ENCODE measurements around the gene PPP1R12B. TPM values are rescaled to one million over a fixed set of nuclear protein-coding genes. Genes with fewer than 3 reads are reported as not detected.
"Not testable (repeated sequence)": the region's sequence is repeated elsewhere in the genome, so short reads cannot be mapped to it uniquely, and the experiment has no call there.

The PPP1R12B gene
- total RNA-seq, 1 experiment from 2014 or later: 18.7 TPM

DNA sequence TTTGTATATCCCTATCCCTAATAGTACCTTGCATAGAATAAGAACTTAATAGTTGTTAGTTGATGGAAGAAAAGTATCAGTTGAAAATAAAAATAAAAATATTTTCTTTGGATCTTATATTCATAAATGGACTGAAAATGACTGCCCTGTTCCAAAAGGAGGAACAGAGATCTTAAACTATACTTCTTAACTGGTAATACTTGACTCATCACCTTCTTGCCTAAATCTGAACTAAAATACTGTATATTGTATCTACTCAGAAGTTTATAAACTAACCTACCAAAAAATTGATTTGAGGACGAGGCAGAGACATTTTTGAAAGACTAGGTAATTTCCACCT lies 182.9 kb downstream of the PPP1R12B start:
- no peak for DNase-seq (ENCODE audit: low spot score)

- DNase-seq (ENCODE audit: low spot score): not testable (repeated sequence)
Observed at GRCh38 chr1:202531812-202532616, 183.5 kb downstream of the PPP1R12B start.

GRCh38 chr1:202539166-202539574 lies 190.7 kb downstream of the PPP1R12B start:
- not testable (repeated sequence) for DNase-seq (ENCODE audit: low spot score)

DNA sequence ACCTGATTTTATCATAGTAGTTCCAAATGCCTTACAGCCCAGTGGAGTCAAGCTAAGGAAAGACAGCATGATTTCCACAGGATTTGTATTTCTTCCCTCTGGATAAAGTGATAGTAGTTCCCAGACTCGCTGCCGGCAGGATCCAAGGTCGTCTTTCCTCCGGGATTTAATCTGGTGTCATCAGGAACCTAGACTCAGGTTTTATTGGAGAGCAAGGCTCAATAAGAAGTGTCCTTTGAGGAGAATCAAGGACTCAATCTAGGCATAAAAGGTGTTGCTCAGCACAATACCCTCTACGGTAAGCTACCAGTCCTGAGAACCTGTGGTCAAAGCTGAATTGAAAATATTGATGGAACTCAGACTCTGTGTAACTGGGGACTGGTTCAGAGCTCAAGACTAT lies 191.1 kb downstream of the PPP1R12B start:
- DNase-seq (ENCODE audit: low spot score): not testable (repeated sequence)

DNA sequence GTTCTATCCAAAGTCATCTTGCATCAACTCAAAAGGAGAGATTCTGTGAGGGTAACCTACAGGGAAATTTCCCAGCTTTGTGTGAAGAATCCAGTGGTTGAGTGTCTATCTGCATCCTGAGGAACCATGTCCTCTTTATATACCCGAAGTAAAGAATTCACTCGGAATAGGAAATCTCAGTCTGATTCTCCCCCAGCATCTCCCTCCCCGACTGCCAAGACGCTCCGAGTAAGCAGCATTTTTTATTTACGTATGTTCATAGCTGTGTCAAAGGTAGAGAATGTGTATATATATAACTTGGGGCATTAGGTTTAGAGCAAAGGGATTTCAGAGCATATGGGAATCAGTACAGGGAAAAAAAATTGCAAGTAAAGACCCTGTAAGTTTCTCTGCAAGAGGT lies 191.5 kb downstream of the PPP1R12B start:
- DNase-seq (ENCODE audit: low spot score): no peak

- no peak for DNase-seq (ENCODE audit: low spot score)
Observed at GRCh38 chr1:202540448-202540847, 191.9 kb downstream of the PPP1R12B start.

GRCh38 chr1:202540858-202541257 lies 192.4 kb downstream of the PPP1R12B start:
- DNase-seq (ENCODE audit: low spot score): not testable (repeated sequence)

DNA sequence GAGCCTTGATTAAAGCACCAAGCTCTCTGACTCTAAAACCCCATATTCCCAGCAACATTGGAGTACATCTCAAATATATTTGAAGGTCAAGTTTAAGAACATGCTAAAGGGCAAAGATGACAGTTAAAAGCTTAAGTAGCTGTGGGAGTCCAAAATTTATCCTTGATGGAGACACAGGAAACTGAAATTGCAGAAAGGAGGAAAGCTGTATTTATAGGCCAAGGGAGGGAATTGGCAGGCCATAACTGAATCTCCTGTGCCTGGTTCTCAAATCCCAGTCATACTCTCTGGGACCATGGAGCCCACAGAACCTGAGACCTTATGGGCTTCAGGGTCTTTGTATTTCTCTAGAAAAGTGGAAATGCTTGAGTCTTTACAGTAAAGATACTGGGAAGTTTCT lies 193.9 kb downstream of the PPP1R12B start:
- not testable (repeated sequence) for DNase-seq (ENCODE audit: low spot score)

DNA sequence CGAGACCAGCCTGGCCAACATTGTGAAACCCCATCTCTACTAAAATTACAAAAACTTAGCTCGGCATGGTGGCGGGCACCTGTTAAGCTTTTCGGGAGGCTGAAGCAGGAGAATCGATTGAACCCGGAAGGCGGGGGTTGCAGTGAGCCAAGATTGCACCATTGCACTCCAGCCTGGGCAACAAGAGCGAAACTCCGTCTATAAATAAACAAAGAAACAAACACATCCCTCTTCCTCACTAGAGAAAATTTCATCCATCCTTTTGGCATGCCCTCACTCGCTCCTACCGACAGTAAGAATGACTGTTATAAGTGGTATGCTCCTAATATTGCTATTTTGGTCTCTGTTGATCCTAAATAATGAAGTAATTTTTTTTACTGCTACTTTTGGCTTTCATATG lies 195.0 kb downstream of the PPP1R12B start:
- not testable (repeated sequence) for DNase-seq (ENCODE audit: low spot score)

- not testable (repeated sequence) for DNase-seq (ENCODE audit: low spot score)
Observed at GRCh38 chr1:202544766-202545449, 196.4 kb downstream of the PPP1R12B start.

- not testable (repeated sequence) for DNase-seq (ENCODE audit: low spot score)
Observed at GRCh38 chr1:202545647-202546303, 197.3 kb downstream of the PPP1R12B start.

GRCh38 chr1:202546377-202546776 lies 197.9 kb downstream of the PPP1R12B start:
- not testable (repeated sequence) for DNase-seq (ENCODE audit: low spot score)

- DNase-seq (ENCODE audit: low spot score): not testable (repeated sequence)
Observed at GRCh38 chr1:202546796-202547195, 198.3 kb downstream of the PPP1R12B start.

- DNase-seq (ENCODE audit: low spot score): no peak
Observed at GRCh38 chr1:202547215-202547614, 198.7 kb downstream of the PPP1R12B start.

DNA sequence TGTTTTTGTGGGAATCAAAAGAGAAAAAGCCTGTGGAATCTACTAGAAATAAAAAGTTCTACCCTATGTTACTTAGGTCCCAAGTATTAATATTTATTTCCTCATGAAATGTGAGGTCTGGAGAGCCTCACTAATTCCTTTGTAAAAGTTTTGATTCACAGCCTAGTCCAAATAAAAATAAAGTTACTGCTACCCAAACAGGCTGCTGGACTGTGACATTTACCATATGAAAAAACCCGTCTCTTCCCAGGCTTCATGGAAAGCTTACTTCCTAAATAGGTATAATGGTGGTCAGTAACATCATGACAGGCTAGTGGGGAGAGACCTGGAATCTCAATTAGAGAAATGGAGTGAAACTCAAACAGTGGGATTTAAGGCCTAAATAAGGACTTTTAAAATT lies 201.6 kb downstream of the PPP1R12B start:
- not testable (repeated sequence) for DNase-seq (ENCODE audit: low spot score)

DNA sequence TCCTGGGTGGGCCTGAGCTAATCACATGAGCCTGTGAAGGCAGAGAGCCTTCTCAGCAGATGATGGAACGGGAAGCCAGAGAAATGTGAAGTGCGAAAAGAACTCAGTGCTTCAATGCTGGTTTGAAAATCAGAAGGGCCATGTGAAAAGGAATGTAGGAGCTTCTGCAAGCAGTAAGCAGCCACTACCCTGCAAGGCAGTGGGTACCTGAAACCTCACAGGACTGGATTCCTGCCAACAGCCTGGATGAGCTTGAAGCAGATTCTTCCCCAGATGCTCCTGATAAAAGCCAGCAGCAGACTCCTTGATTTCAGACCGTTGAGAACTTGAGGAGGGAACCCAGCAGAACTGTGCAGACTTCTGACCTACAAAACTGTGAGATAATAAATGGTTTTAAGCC lies 203.2 kb downstream of the PPP1R12B start:
- peak; percentile 10 for DNase-seq (ENCODE audit: low spot score)

- DNase-seq (ENCODE audit: low spot score): not testable (repeated sequence)
Observed at GRCh38 chr1:202552615-202553014, 204.1 kb downstream of the PPP1R12B start.

- DNase-seq (ENCODE audit: low spot score): not testable (repeated sequence)
Observed at GRCh38 chr1:202553078-202553477, 204.6 kb downstream of the PPP1R12B start.

DNA sequence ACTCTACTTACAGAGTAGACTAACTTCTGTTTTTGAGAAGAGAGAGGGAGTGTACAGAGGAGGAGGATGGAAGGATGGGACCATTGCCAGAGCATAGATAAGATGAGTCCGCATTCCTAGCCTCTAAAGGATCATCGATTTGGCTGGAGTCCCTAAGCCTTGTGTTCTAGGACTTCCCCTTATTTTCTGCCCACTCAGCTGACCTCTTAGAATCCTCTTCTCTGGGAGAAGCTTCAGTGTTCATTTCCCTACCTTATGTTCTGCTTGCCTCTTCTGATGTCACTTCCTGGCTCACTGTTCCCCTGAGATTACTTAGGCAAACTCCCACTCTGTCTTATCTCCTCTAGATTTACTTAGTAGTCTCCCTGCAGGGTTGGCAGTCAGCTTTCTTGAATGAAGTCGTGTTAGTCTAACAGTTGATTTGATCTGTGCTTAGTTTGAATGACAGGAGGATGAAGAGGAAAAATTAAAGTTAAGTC lies 205.1 kb downstream of the PPP1R12B start:
- DNase-seq (ENCODE audit: low spot score): no peak

DNA sequence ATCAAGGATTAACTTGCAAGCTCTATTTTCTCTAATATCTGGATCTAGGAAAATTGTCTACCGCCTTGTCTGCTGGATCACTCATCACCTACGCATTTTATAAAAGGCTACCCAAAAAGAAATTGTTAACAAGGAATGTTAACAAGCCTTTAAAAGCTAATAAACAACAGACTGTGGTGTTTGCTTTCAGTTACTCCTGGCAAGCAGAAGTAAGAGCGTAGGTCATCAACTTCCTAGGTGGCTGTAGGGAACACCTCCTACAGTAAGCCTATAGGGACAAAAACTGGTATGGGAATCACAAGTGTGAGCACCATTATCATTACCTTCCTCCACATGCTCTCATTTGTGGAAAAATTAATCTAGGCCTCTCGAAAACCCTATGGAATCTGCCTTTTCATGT lies 206.1 kb downstream of the PPP1R12B start:
- DNase-seq (ENCODE audit: low spot score): peak; percentile 12

DNA sequence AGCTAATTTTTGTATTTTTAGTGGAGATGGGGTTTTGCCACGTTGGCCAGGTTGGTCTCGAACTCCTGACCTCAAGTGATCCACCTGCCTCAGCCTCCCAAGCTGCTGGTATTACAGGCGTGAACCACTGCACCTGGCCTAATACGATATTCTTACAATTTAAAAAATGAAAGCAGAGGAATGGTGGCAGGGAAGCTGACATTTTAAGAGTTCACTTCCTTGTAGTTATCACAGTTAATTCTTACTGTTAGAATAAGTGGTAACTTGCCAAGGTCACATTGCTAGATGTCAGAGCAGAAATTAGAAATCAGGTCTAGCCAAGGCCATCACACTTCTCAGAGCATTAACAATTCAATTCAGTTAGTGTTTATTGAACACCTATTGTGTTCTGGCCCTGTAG lies 207.5 kb downstream of the PPP1R12B start:
- DNase-seq (ENCODE audit: low spot score): not testable (repeated sequence)

- DNase-seq (ENCODE audit: low spot score): not testable (repeated sequence)
Observed at GRCh38 chr1:202557662-202558061, 209.2 kb downstream of the PPP1R12B start.
